Endothelial cell of umbilical vein (primary cell): ENCODE data around the gene NDUFA11. TPM values are rescaled to one million over a fixed set of nuclear protein-coding genes. Genes with fewer than 3 reads are reported as not detected.
"Not testable (repeated sequence)": the region's sequence is repeated elsewhere in the genome, so short reads cannot be mapped to it uniquely, and the experiment has no call there.

Experiments used
- BruUV-seq: library from RNA; stranded (reverse); fragments of 400-500 nt; replicated peaks from 2 replicates; lab custom pipeline; 2021; lab: Mats Ljungman, UMichigan
- CTCF ChIA-PET: fragments of 300-600, 350-600 bp; sonication (Branson Sonifier 250); formaldehyde crosslinking; loops from one replicate; lab custom pipeline; 2021; ENCODE audit warnings: antibody characterized with exemption, inconsistent platforms; lab: Charles Lee
- POLR2A ChIA-PET: fragments of 300-600, 350-600 bp; sonication (Branson Sonifier 250); formaldehyde crosslinking; loops from one replicate; lab custom pipeline; 2021; ENCODE audit warnings: antibody characterized with exemption, inconsistent platforms; lab: Charles Lee
- DNase-seq: peaks from one replicate; pipeline ENCODE4 v3.0.0-alpha.2; 2011; ENCODE audit warnings: low read depth, low spot score
- FAIRE-seq: peaks from 2 replicates; lab custom pipeline; 2011; peaks lifted over from hg19 to GRCh38; lab: Jason Lieb, UNC
- H2AFZ ChIP-seq: 2 replicates; pipeline ENCODE4 v1.6.0; 2012; ENCODE audit warnings: low read depth, low read length, control low read depth, inconsistent platforms
- H3K27ac ChIP-seq: 2 replicates; pipeline ENCODE4 v1.5.1; 2011; ENCODE audit warnings: low read depth, mild to moderate bottlenecking, control low read depth, low read length, moderate library complexity; ENCODE audit not compliant: insufficient read depth
- H3K27me3 ChIP-seq, 2 experiments: 2 replicates each; pipeline versions ENCODE4 v1.6.0 to v1.6.1; 2011; ENCODE audit warnings: low read length in 2 of 2, mixed read lengths in 1 of 2; ENCODE audit not compliant: control insufficient read depth in 2 of 2, insufficient read depth in 2 of 2
- H3K36me3 ChIP-seq, 2 experiments: 2 replicates in 1 of 2; 3 replicates in 1 of 2; pipeline ENCODE4 v1.5.1; 2011; ENCODE audit warnings: low read length in 2 of 2, mild to moderate bottlenecking in 1 of 2, moderate library complexity in 1 of 2; ENCODE audit not compliant: control insufficient read depth in 2 of 2, insufficient read depth in 2 of 2; ENCODE audit errors: extremely low read depth in 1 of 2
- H3K4me1 ChIP-seq: 3 replicates; pipeline ENCODE4 v1.5.1; 2011; ENCODE audit warnings: mild to moderate bottlenecking, low read length; ENCODE audit not compliant: control insufficient read depth, insufficient read depth; ENCODE audit errors: extremely low read depth
- H3K4me2 ChIP-seq: 2 replicates; pipeline ENCODE4 v1.6.1; 2011; ENCODE audit warnings: low read length, control low read depth, mixed read lengths; ENCODE audit not compliant: insufficient read depth
- H3K4me3 ChIP-seq, 3 experiments: fragments of 200-600 bp in 1 of 3; sonication (generic), shearing (Covaris generic) in 1 of 3; replicated peaks in 1 of 3; 2 replicates each; pipeline ENCODE4 v1.5.1; 2011 to 2016; ENCODE audit warnings: control low read depth in 3 of 3, low read length in 3 of 3, mild to moderate bottlenecking in 2 of 3, inconsistent platforms in 1 of 3, low read depth in 1 of 3, moderate library complexity in 1 of 3; ENCODE audit not compliant: insufficient read depth in 1 of 3
- H3K79me2 ChIP-seq: 2 replicates; pipeline ENCODE4 v1.6.0; 2012; ENCODE audit warnings: low read length, inconsistent platforms; ENCODE audit not compliant: control insufficient read depth, insufficient read depth
- H3K9ac ChIP-seq: replicated peaks from 2 replicates; pipeline ENCODE3; 2011; ENCODE audit warnings: low read length, control low read depth; ENCODE audit not compliant: insufficient read depth; ENCODE audit errors: extremely low read depth
- H3K9me1 ChIP-seq: replicated peaks from 3 replicates; pipeline ENCODE4 v1.6.0; 2011; ENCODE audit warnings: mild to moderate bottlenecking, low read length; ENCODE audit not compliant: control insufficient read depth, insufficient read depth; ENCODE audit errors: extremely low read depth
- H3K9me3 ChIP-seq: replicated peaks from 2 replicates; pipeline ENCODE4 v1.5.1; 2012; ENCODE audit warnings: low read length, inconsistent platforms; ENCODE audit not compliant: control insufficient read depth, insufficient read depth
- H4K20me1 ChIP-seq: replicated peaks from 2 replicates; pipeline ENCODE3; 2011; ENCODE audit warnings: mild to moderate bottlenecking, low read length; ENCODE audit not compliant: control insufficient read depth, insufficient read depth; ENCODE audit errors: extremely low read depth
- dilution Hi-C: fragments of 300-500 bp; cut with MboI; formaldehyde crosslinking; loops from one replicate; pipeline ENCODE4 v1.15.0; 2019; ENCODE audit warnings: low sequenced_read_pairs; ENCODE audit not compliant: extremely low pct_ligation_motif_present
- intact Hi-C: fragments of 100-400 bp; cut with micrococcal nuclease; formaldehyde crosslinking; loops from one replicate; pipeline ENCODE4 v1.10.0; 2022
- polyA plus RNA-seq, 4 experiments: library from polyadenylated mRNA; depleted of rRNA in 3 of 4; stranded (reverse) in 3 of 4; unstranded in 1 of 4; fragments of >200 nt; gene quantifications; 2 replicates each; pipeline versions ENCODE4 v1.2.1 to v1.2.3, GENCODE V29; 2011 to 2012; ENCODE audit warnings: missing spikeins in 1 of 4
- total RNA-seq: library from RNA; stranded (reverse); gene quantifications from 2 replicates; pipeline ENCODE4 v1.2.3, GENCODE V29; 2021

NDUFA11 gene
- total and polyA plus RNA-seq, 2 donors (not counting 3 experiments of a cell fraction or from before 2014, with no cell fraction given), result 281 to 876 TPM

DNA sequence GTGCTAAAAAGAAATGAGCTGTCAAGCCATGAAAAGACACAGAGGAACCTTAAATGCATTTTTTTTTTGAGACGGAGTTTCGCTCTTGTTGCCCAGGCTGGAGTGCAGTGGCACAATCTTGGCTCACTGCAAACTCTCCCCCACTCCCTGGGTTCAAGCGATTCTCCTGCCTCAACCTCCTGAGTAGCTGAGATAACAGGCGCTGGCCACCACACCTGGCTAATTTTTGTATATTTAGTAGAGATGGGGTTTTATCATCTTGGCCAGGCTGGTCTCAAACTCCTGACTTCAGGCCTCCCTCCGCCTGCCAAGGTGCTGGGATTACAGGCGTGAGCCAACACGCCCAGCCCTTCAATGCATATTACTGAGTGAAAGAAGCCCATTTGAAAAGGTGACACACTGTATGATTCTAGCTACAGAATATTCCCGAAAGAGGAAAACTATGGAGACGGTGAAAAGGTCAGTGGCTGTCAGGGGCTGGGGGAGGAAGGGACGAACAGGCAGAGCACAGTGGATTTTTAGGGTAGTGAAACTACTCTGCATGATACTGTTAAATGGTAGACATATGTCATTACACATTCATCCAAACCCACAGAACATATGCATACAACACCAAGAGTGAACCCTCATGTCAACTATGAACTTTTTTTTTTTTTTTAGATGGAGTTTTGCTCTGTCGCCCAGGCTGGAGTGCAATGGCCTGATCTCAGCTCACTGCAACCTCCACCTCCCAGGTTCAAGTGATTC, 19.4 kb downstream of the NDUFA11 start:
- POLR2A ChIA-PET, FAIRE-seq, BruUV-seq: not testable (repeated sequence)

GRCh38 chr19:5883157-5883873, 20.3 kb downstream of the NDUFA11 start:
- H3K9me3 ChIP-seq, H3K4me3 ChIP-seq, H3K36me3 ChIP-seq, H3K79me2 ChIP-seq, H3K9me1 ChIP-seq, H3K27ac ChIP-seq, intact Hi-C loops, H3K27me3 ChIP-seq, DNase-seq, H4K20me1 ChIP-seq, H2AFZ ChIP-seq, H3K4me1 ChIP-seq, FAIRE-seq, dilution Hi-C loops, H3K4me2 ChIP-seq, BruUV-seq, H3K9ac ChIP-seq, POLR2A ChIA-PET: not testable (repeated sequence)
- CTCF ChIA-PET, result interaction anchor here (3.2 kb wide), 1 partner anchor 79 kb away, joined by 19 read pairs; the partner anchor contains the start of gene NRTN

More for the DNA sequence above, 19.4 kb downstream of the NDUFA11 start:
- DNase-seq, H3K4me2 ChIP-seq, H3K36me3 ChIP-seq, H4K20me1 ChIP-seq, intact Hi-C loops, H3K9ac ChIP-seq, H3K79me2 ChIP-seq, H2AFZ ChIP-seq, H3K4me3 ChIP-seq, H3K9me1 ChIP-seq, H3K27ac ChIP-seq, H3K4me1 ChIP-seq, dilution Hi-C loops, H3K27me3 ChIP-seq, H3K9me3 ChIP-seq: not testable (repeated sequence)
- CTCF ChIA-PET, result interaction anchor here (3.2 kb wide), 1 partner anchor 80 kb away, joined by 19 read pairs; the partner anchor contains the start of gene NRTN
